Measurements from ENCODE around the gene SMAP1. TPM values are rescaled to one million over a fixed set of nuclear protein-coding genes. Genes with fewer than 3 reads are reported as not detected.
A peak's percentile ranks its signal among the peaks of the same experiment; 100 is the strongest.

The SMAP1 gene
- total and polyA plus RNA-seq, 9 of the 15 experiments (the other 6 are each of a cell fraction or from before 2014, with no cell fraction given) = 11.4 to 26.4 (median 15.5) TPM

- Histone ChIP-seq H3K9me1 (ENCODE audit: control insufficient read depth, insufficient read depth, low read length) (no peaks in the 10 kb centered on the region), H3K27ac (ENCODE audit: extremely low read depth, low read depth, low read length) (no peak overlapping the region), H3K36me3 (ENCODE audit: control insufficient read depth, insufficient read depth, low read length) (no peaks in the 10 kb centered on the region), H2AFZ (ENCODE audit: low read depth, low read length) (no peak overlapping the region), H3K9ac (ENCODE audit: insufficient read depth in 1 of 2, low read depth in 2 of 2, low read length in 2 of 2) (no peak overlapping the region), H4K20me1 (replicated peaks; ENCODE audit: control insufficient read depth, insufficient read depth, low read length) (peaks cover 2% of the 10 kb centered on the region; the same call in 1 of the 2 replicates), H3K9me3 (replicated peaks; ENCODE audit: control insufficient read depth, insufficient read depth, low read depth, low read length) (no peaks in the 10 kb centered on the region), H3K27me3 (ENCODE audit: control insufficient read depth in 2 of 2, insufficient read depth in 2 of 2, low read length in 2 of 2) (no peaks in the 10 kb centered on the region), H3K4me1 (replicated peaks in 1 of 2; ENCODE audit: control insufficient read depth in 2 of 2, insufficient read depth in 2 of 2, low read length in 2 of 2) (no peaks in the 10 kb centered on the region), H3K4me3 (no peak overlapping the region), H3K4me2 (ENCODE audit: insufficient read depth, low read length) (no peak overlapping the region), H3K79me2 (ENCODE audit: control insufficient read depth, insufficient read depth, low read length) (no peaks in the 10 kb centered on the region)
- DNase-seq (ENCODE audit: extremely low read depth in 1 of 4, low spot score in 3 of 4) (no peak), ATAC-seq (no peak), FAIRE-seq (peak; percentile 15)
- CTCF ChIA-PET (ENCODE audit: low intra/inter-chr PET ratio) = no interaction called here
- TF ChIP-seq POLR2G (IDR thresholded peaks at IDR 0.05; ENCODE audit: low read depth, low read length) = no peak
- no peak for TF ChIP-seq NFIC (IDR thresholded peaks at IDR 0.05)
- TF ChIP-seq, protein P1, sequence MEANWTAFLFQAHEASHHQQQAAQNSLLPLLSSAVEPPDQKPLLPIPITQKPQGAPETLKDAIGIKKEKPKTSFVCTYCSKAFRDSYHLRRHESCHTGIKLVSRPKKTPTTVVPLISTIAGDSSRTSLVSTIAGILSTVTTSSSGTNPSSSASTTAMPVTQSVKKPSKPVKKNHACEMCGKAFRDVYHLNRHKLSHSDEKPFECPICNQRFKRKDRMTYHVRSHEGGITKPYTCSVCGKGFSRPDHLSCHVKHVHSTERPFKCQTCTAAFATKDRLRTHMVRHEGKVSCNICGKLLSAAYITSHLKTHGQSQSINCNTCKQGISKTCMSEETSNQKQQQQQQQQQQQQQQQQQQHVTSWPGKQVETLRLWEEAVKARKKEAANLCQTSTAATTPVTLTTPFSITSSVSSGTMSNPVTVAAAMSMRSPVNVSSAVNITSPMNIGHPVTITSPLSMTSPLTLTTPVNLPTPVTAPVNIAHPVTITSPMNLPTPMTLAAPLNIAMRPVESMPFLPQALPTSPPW (CRISPR knock-in tag; IDR thresholded peaks at IDR 0.05) = no peak
- no peak for TF ChIP-seq ZNF311 (CRISPR knock-in tag; IDR thresholded peaks at IDR 0.05)
- no peak for TF ChIP-seq EWSR1 (IDR thresholded peaks at IDR 0.05; ENCODE audit: borderline replicate concordance, low read depth, partially characterized antibody)
- no peak for TF ChIP-seq ZNF696 (CRISPR knock-in tag; conservative IDR thresholded peaks at IDR 0.05)
- BruUV-seq (replicated peaks) = no TSS peak
- POLR2A ChIA-PET = interaction anchor here (0.8 kb wide), 1 partner anchor 264 kb away, joined by 3 read pairs; no protein-coding TSS in a partner anchor
- intact Hi-C loops (cut with micrococcal nuclease) (no loop called here), in situ Hi-C loops (cut with MboI) (no loop called here)
- WGBS (ENCODE audit: insufficient coverage, low coverage, missing lambda C conversion rate) = 28% methylated on average over 4 of the region's 4 CpGs
These were observed 179.7 kb downstream of the SMAP1 start for GRCh38 chr6:70847106-70848084.

Measured in K562 (cell line).